ENCODE data around the gene UBQLN1.

GRCh38 chr9:83754383-83754977 is 46.7 kb upstream of the UBQLN1 start:
- TF ChIP-seq CTCF (IDR thresholded peaks at IDR 0.05) (no peak), POLR2AphosphoS5 (IDR thresholded peaks at IDR 0.05) (no peak)

Data from transverse colon (tissue), 4 donors.